GM19328 (cell line): Measurements from ENCODE around the gene CCL17.
"Not testable (repeated sequence)": the region's sequence is repeated elsewhere in the genome, so short reads cannot be mapped to it uniquely, and the experiment has no call there.

Source experiments
- ATAC-seq: cut with Tn5 transposase; IDR thresholded peaks from one replicate; pipeline ENCODE4 v1.9.1; 2021; ENCODE audit warnings: mild to moderate bottlenecking, moderate library complexity; ENCODE audit not compliant: unreplicated experiment

CCL17 gene

DNA sequence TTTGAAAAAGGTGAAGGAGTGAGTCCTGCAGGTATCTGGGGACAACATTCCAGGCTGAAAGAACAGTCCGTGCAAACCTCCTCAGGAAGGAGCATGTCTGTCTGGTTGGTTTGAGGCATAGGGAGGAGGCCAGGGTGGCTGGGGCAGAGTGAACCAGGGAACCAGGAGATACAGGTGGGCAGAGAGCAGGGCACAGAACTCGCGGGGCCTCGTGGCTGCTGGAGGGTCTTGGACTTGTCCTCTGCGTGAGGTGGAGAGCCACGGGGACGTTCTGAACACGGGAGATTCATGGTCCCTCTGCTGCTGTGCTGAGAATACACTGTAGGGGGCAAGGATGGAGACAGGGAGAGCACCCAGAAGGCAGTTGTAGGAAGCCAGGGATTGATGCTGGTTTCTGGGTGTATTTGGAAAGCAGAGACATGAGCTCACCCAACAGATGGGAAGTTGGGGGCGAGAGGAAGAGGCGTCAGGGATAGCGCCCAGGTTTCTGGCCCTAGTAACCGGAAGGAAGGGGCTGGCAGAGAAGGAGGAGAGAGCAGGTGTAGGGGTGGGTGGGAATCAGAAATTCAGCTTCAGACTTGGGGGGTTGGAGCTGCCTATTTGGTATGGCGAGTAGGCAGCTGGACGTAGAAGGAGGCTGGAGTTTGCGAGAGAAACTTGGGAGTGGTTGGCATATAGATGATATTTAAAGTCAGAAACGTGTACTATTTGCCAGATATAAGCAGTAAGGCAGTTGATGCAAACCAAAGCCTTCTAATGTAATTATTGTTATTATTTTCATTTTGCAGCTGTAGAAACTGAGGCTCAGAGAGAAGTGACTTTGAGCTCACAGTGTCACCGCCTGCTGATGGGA, at the start of gene CCL17:
TSS of gene CCL17 (plus strand) at position 803 of the 853 bp plus-strand sequence. CDS start 9,166 bp downstream, outside the sequence.
- ATAC-seq = no peak

DNA sequence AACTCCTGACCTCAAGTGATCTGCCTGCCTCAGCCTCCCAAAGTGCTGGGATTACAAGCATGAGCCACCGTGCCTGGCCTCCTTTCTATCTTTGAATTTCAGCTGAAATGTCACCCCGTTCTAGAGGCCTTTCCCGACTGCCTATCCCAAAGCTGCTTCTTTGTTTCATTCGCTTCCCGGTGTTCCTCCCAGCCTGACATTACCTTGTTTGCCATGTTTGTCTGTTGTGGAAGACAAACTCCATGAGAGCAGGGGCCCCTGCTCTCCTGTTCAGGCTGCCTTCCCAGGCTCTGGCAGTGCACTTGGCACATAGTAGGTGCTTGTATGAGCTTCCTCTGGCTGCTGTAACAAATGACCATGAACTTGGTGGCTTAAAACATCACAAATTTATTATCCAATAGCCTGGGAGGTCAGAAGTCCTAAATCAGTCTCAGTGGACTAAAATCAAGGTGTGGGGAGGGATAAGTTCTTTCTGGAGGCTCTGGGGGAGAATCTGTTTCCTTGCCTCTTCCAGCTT, 48.6 kb upstream of the CCL17 start:
- no peak for ATAC-seq

DNA sequence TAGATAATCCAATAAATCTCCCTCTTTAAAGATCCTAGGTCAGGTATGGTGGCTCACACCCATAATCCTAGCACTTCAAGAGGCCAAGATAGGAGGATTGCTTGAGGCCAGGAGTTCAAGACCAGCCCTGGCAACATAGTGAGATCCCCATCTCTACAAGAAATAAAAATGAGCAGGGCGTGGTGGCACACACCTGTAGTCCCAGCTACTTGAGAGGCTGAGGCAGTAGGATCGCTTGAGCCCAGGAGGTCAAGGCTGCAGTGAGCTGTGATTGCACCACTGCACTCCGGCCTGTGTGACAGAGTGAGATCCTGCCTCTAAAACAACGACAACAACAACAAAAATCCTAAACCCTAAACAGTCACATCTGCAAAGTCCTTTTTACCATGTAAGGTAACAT, 48.0 kb upstream of the CCL17 start:
- ATAC-seq = no peak

DNA sequence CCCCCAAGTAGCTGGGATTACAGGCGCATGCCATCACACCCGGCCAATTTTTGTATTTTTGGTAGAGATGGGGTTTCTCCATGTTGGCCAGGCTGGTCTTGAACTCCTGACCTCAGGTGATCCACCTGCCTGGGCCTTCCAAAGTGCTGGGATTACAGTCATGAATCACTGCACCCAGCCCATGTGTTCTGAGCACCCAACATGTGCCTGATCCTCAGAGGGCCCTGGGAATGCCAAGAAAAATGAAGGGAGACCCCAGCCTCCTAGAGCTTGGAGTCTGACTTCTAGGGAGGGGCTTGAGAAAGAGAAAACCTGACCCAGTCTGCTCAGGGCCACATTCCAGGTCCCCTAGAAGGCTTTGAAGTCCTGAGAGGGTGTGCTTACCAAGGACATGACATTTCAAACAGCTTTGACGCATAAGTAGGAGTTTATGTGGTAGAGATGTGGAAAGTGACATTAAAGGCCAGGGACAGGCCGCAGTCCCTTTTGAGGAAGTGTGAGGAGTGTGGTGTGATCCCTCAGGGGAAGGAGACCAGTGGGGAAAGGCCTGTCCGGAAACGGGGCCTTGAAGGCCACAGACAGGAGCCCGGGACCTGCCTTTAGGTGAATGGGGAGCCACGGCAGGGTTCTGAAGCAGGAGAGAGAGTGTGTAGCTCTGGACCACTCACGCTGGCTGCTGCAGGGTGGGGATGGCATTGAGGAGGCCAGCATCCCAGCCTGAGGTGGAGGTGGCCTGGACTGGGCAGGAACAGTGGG, 47.1 kb upstream of the CCL17 start:
- ATAC-seq = no peak

DNA sequence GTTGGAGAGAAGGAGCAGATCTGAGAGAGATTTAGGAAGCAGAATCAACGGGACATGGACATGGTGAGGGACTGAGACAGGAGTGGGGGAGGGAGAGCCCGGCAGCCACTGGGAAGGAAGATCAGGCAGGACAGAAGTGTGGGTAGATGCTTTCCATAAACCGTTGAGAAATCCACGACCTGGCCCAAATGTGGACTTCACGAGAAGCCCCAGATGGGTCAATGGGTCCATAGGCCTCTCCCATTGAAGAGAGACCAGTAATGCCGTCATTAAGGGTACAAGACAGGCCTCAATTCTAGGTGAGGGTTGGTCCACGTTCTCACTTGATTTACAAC, 46.5 kb upstream of the CCL17 start:
- ATAC-seq = no peak

DNA sequence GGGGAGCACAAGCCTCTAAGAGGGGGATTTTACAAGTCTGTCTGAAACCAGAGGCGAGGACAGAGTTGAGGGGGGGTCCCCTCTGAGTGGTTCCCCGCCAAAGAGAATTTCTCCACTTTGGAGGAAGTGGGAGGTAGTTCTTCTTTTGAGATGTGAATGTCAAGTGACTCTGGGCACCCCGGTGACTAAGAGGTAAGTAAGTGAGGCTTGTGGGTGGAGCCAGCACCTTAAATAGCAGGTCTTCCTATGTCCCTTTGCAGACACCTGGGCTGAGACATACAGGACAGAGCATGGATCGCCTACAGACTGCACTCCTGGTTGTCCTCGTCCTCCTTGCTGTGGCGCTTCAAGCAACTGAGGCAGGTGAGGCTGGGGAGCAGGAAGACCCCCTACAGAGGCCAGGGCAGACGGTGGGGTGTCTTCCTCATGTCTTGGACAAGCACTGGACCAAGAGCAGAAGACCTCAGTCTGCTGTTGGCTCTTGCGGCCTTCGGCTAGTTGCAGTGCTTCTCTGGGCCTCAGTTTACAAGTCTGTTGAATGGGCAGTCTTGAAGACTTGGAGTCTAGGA, 46.0 kb upstream of the CCL17 start, which contains the start of gene CCL22:
TSS of gene CCL22 (plus strand) at position 257 of the 569 bp plus-strand sequence. CDS start at position 291, 34 bp downstream.
- ATAC-seq = no peak

DNA sequence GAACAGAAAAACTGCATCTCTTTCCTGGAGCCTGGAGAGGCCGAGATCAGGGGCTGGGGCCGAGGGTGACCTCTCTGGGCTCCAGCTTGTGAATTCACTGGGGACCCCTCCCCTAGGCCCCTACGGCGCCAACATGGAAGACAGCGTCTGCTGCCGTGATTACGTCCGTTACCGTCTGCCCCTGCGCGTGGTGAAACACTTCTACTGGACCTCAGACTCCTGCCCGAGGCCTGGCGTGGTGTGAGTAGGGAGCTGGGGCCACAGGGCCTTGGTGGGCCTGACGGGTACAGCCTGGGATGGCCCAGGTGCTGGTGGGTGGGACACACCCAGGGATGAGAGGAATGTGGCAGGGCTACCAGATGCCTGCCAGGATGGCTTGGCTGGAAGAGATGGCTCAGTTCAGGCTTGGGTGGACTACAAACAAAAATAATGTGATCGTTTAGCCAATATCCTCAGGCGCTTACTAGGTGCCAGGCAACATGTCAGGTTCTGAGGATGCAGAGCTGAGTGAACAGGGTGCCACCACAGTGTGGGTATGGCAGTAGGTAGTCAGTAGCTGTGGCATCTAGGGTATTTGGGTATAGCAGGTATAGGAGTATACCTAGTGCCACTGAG, 44.1 kb upstream of the CCL17 start:
- ATAC-seq = no peak

DNA sequence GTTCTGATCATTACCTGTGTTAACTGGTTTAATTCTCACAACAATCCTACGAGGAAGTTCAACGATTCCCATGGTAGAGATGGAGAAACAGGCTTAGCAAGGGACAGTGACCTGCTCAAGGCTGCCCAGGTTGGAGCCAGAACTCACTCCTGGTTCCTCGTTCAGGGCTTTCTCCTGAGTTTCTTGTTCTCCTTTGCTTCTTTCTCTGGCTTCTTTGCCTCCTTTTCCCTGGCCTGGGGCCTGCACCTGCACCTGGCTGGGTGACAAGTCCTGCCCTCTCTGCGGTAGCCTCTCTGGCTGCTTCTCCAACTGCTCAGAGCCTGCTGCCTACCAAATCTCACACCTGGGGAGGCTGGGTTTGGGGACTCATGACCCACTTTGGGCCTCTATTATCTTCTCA, 43.2 kb upstream of the CCL17 start:
- ATAC-seq = no peak

DNA sequence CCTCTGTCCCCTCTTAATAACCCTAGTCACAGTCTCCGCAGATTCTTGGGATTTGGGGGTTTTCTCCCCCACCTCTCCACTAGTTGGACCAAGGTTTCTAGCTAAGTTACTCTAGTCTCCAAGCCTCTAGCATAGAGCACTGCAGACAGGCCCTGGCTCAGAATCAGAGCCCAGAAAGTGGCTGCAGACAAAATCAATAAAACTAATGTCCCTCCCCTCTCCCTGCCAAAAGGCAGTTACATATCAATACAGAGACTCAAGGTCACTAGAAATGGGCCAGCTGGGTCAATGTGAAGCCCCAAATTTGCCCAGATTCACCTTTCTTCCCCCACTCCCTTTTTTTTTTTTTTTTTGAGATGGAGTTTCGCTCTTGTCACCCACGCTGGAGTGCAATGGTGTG, 40.4 kb upstream of the CCL17 start:
- ATAC-seq = no peak

DNA sequence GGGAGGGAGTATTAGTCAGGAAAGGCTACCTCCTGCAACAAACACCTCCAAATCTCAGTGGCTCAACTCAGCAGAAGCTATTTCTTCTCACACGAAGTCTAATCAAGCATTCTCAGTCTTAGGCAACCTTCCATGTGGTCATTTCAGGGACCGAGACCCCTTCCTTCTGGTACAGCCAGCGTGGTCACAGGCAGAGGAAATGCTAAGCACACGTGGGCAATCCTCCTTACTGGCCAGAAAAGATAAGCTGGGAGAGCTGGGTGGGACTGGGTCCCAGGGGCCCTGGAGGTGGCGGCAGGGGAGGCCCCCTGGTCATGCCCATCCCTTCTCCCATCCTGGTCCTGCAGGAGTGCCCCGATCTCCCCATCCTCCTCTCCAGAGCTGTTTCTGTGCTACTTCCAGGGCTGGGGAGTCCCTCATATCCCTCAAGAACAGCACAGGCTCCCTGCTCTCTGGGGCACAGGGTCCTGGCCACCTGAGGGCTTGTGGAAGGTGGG, 38.0 kb upstream of the CCL17 start:
- no peak for ATAC-seq

DNA sequence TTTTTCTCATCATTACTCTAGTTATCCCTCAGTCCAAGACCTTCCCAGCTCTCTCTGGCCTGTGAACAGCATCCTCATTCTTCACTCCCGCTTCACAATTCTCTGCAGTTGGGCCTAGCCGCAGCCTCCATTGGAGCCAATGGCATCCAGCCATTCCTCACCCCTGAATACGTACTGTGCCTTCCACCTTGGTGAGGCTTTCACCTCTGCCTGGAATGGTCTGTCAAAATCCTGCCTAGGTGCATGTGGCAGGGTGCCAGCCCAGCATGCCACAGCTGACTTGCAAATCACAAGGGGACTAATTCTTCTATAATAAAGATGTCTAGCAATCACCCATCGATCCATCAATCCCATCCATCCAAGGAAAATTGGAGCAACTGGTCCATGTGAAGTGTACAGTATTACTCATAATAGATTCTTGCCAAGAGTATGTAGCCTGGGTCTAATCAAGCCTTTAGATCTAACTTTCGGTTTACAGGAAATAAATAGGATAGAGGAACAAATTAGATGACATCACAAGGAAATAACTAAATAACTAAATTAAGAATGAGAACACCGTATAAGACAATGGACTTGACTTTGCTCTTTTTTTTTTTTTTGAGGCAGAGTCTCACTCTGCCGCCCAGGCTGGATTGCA, 37.3 kb upstream of the CCL17 start:
- ATAC-seq = no peak

DNA sequence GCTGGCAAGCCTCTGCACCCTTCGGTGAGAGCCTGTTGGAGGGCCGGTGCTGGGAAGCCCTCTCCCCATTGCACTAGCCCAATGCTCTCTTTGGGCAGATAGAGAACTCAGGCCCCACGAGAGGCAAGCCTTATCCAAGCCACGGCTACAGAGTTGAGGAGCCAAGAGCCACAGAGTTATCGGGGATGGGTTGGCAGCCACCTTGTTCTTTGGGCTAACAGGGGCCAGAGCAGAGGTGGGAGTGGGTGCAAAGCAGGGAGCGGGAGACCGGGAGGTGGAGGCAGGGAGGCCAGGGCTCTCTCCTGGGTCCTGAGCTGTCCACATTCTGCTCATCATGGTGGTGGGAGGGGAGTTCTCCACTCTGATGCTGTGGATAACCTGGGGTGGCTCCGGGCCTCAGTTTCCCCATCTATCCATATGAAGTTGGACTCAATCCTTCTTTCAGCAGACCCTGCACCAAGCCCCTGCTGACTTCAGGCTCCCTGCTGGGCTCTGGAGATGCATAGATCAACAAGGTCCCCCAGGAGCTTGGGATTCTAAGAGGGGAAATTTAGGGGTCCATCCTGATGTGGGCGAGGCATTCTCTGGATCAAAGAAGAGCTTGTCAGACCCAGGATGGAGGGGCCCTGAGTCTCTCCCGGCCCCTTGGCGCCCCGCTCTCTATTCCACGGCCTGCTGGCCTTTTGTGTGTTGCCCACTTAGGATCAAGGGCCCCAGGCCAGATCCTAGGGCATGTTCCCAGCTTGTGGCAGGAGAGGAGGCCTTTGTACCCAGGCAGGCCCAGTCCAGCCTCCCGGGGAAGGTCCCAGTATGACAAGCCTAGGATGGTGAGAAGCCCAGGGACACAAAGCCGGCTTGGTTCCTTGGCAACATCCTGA, 32.8 kb upstream of the CCL17 start:
- no peak for ATAC-seq

DNA sequence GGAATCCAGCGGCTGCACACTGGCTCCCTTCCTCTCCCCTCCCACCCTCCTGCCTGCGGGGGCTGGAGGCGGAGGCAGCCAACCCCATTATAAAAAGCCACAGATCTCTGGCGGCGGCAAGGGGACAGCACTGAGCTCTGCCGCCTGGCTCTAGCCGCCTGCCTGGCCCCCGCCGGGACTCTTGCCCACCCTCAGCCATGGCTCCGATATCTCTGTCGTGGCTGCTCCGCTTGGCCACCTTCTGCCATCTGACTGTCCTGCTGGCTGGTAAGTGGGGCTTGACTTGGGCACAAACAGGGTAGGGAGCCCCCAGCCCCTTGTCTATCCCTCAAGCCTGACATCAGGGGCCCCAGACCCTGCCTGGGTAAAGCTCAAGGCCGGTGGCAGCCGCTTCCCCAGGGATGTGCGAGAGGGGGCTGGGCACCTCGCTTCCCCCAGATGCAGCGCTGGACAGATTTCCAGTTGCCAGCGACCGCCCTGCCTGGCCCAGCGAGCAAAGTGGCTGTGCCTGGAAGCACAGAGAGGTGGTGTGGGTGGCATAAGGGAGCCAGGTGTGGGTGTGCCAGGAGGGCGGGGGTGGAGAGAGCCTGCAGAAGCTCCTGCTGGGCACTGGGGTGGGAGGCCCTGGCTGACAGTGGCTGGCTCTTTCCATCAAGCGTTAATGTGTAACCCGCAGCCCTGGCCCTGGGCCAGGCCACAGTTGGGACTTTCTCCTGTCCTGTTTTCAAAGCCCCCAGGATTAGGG, 32.0 kb upstream of the CCL17 start, which contains the start of gene CX3CL1:
TSS of gene CX3CL1 (plus strand) at position 119 of the 745 bp plus-strand sequence. CDS start at position 198, 79 bp downstream.
- no peak for ATAC-seq

DNA sequence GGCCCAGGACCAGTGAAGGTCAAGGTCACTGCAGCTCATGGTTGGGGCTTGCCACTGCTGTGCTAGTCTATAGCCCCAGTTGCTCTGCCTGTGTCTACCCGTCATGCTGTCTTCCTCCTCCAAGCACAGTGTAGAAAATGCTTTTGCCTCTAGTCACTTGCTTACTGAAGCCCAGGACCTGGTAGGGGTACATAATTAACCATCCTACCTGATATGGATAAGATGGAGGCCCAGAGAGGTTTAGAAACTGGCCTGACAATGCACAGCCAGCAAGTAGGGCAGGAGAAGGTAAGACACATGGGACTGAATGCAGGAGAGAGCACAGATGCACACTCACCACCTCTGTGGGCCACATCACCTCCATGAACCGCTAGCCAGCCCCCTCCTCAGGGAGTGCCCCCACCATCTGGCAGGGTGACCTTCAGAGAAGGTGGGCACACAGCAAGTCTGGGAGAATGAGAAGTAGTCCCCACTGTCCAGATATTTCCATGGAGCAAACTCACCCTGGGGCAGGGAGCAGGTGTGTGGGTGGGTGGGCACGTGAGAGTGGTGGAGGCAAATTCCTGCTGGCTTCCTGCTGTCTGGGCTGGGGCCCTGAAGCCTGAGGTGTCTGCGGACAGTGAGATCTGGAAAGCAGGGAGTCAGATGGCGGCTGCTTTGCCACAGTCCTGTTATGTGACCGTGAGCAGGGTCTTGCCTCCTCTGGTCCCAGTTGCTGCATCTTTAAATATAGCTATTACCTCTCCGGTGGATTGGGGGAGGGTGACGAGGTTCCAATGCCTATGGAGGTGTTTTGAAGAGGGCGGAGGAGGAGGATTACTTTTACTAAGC, 31.2 kb upstream of the CCL17 start:
- no peak for ATAC-seq

DNA sequence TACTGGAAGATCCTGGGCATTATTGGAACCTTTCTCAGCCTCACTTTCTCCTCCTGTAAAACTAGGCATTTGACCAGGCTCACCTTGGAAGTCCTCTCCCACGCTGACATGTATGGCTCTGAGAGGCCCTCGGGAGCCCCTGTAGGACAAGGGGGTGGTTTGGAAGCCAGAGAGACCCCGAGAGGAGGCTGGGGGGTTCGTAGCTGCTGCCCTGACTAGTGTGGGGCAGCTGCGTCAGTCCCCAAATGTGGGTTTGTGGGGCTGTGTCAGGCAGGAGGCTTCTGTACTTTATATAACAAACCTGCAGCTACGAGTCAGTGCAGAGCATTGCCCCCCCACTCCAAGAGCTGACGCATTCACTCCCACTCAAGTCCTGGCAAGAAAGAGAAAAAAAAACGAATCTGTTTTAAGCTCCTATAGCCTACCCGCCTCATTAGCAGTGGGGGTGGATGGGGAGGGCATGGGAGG, 30.5 kb upstream of the CCL17 start:
- no peak for ATAC-seq

DNA sequence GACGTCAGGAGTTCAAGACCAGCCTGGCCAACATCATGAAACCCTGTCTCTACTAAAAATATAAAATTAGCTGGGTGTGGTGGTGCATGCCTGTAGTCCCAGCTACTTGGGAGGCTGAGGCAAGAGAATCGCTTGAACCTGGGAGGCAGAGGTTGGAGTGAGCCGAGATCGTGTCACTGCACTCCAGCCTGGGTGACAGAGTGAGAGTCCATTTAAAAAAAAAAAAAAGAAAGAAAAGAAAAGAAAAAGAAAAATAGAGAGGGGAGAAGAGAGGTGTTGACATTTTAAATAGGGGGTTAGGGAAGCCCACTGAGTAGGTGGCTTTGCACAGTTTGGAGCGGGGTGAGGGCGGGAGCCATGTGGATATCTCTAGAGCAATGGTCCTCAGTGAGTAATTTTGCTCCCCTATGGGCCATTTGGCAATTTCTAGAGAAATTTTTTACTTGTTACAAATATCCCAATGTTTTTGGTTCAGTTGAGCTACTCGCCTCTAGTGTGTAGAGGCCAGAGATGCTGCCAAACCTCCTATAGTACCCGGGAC, 29.6 kb upstream of the CCL17 start:
- not testable (repeated sequence) for ATAC-seq

DNA sequence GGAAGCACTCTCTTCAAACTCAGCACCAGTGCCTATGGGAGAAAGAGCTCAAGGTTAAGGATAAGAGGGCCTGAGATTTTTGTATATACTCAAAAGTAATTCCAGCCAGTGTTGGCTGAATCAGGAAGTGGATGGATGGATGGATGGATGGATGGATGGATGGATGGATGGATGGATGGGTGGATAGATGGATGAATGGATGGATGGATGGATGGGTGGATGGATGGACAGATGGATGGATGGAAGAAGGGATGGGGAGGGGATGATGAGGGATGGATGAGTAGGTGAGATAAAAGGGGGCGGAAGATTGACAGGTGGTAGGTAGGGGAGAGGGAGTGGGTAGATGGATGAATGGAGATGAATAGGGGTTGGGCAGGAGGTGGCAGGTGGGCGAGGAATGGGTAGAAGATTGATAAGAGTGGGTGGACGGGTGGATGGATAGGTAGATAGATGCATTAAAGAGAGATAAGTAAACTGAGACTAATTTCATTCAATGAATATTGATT, 28.2 kb upstream of the CCL17 start:
- ATAC-seq = no peak
